ENCODE data around the gene KASH5. TPM values are rescaled to one million over a fixed set of nuclear protein-coding genes. Genes with fewer than 3 reads are reported as not detected.

The KASH5 gene
- total RNA-seq, 2 experiments from 2014 or later: 12.0 to 16.3 TPM

DNA sequence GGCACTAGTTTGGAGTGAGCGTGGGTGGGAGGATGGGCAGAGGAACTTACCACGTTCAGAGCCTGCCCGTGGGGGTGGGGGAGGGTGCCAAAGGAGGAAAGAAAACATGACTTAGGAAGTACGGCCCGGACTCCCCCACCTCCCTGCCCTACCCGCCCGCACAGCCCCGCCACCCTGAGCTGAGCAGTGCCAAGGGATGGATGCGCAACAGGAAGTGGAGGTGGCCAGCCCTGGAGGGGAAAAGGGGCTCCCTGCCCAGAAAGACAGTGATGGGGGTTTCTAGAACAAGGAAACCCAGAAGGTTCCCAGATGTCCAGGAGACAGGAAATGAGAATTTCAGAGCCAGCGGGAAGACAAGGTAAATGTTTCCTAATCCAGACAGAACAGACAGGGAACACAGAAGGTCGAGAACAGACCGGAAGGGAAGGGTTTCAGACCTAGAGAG is 32.1 kb upstream of the KASH5 start:
- CTCF ChIA-PET (ENCODE audit: unreplicated experiment): no interaction called here
- POLR2A ChIA-PET: interaction anchor here (0.6 kb wide), 1 partner anchor 24 kb away, joined by 3 read pairs; no protein-coding TSS in a partner anchor
- Histone ChIP-seq H2AFZ (ENCODE audit: low read length) (peak overlapping the region; percentile 53; the same call in 1 of the 2 replicates), H3K4me2 (ENCODE audit: low read length) (peak overlapping the region; percentile 64), H4K20me1 (ENCODE audit: insufficient read depth, low read length) (no peaks in the 10 kb centered on the region), H3K9me2 (ENCODE audit: insufficient read depth, low read length) (no peaks in the 10 kb centered on the region), H3K36me3 (ENCODE audit: insufficient read depth, low read length) (no peaks in the 10 kb centered on the region), H3K4me3 (ENCODE audit: low read depth, low read length, poor library complexity, severe bottlenecking) (peak overlapping the region; percentile 58), H3K9me3 (ENCODE audit: low read length) (no peaks in the 10 kb centered on the region), H3K27ac (ENCODE audit: low read depth, low read length, poor library complexity, severe bottlenecking) (peak overlapping the region; percentile 61), H3K79me2 (ENCODE audit: insufficient read depth, low read depth, low read length) (no peaks in the 10 kb centered on the region), H3K4me1 (ENCODE audit: insufficient read depth, low read length, poor library complexity, severe bottlenecking) (peaks cover 60% of the 10 kb centered on the region)
- DNase-seq (ENCODE audit: low spot score): no peak
- TF ChIP-seq CTCF (conservative IDR thresholded peaks at IDR 0.05; ENCODE audit: low read length) (no peak), EZH2phosphoT487 (IDR thresholded peaks at IDR 0.05; ENCODE audit: borderline replicate concordance, low read depth, low read length) (no peak)
- intact Hi-C loops (cut with micrococcal nuclease; ENCODE audit: unreplicated experiment): no loop called here
- no TSS peak for BruUV-seq (replicated peaks)

DNA sequence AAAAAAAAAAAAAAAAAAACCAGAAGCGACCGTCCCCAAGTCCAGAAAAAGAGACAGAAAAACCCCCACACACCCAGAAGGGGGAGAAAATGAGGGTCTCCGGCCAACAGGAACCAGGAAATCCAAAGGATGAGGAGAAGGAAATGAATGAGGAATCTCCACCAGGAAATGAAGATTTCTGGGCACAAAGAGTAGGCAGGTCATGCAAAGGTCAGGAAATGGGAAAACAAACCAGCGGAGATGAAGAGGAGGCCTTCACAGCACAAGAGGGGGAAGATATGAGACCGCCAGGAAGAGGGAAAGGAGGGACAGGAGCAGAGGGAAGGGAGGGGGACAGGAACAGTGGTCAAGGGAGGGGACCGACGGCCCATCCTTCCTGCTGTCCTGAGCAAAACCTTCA is 31.7 kb upstream of the KASH5 start:
- peak overlapping the region; percentile 58 for H3K4me3 ChIP-seq (ENCODE audit: low read depth, low read length, poor library complexity, severe bottlenecking)
- no peaks in the 10 kb centered on the region for H3K9me2 ChIP-seq (ENCODE audit: insufficient read depth, low read length)
- BruUV-seq (replicated peaks): no TSS peak
- H4K20me1 ChIP-seq (ENCODE audit: insufficient read depth, low read length): no peaks in the 10 kb centered on the region
- CTCF ChIA-PET (ENCODE audit: unreplicated experiment): no interaction called here
- peak overlapping the region; percentile 64 for H3K4me2 ChIP-seq (ENCODE audit: low read length)
- intact Hi-C loops (cut with micrococcal nuclease; ENCODE audit: unreplicated experiment): no loop called here
- no peaks in the 10 kb centered on the region for H3K9me3 ChIP-seq (ENCODE audit: low read length)
- peak overlapping the region; percentile 53; the same call in 1 of the 2 replicates for H2AFZ ChIP-seq (ENCODE audit: low read length)
- TF ChIP-seq EZH2phosphoT487 (IDR thresholded peaks at IDR 0.05; ENCODE audit: borderline replicate concordance, low read depth, low read length) (no peak), CTCF (conservative IDR thresholded peaks at IDR 0.05; ENCODE audit: low read length) (no peak)
- POLR2A ChIA-PET: interaction anchor here (0.6 kb wide), 1 partner anchor 24 kb away, joined by 3 read pairs; no protein-coding TSS in a partner anchor
- no peak for DNase-seq (ENCODE audit: low spot score)
- peak overlapping the region; percentile 61 for H3K27ac ChIP-seq (ENCODE audit: low read depth, low read length, poor library complexity, severe bottlenecking)
- no peaks in the 10 kb centered on the region for H3K79me2 ChIP-seq (ENCODE audit: insufficient read depth, low read depth, low read length)
- no peaks in the 10 kb centered on the region for H3K36me3 ChIP-seq (ENCODE audit: insufficient read depth, low read length)
- peaks cover 65% of the 10 kb centered on the region for H3K4me1 ChIP-seq (ENCODE audit: insufficient read depth, low read length, poor library complexity, severe bottlenecking)

DNA sequence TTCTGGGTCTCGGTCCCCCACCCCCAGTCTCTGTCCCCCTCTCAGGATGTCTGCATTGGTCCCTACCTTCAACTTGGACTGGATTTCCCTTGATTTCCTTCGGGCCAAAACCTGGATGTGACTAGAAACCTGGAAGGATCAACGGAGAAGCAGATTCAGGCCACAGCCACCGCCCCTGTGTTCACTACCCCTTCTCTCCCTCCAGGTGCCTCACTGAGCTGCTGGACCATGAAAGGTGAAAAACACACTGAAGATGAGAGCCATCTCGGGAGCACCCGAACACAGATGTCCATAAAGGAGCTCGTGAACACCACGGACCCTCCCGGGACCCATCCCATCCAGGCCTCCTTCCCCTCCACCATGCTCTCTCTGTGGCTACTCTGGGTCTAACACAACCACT is 30.9 kb upstream of the KASH5 start:
- Histone ChIP-seq H2AFZ (ENCODE audit: low read length) (peak overlapping the region; percentile 60; the same call in 1 of the 2 replicates), H4K20me1 (ENCODE audit: insufficient read depth, low read length) (no peaks in the 10 kb centered on the region), H3K27ac (ENCODE audit: low read depth, low read length, poor library complexity, severe bottlenecking) (peak overlapping the region; percentile 61), H3K4me3 (ENCODE audit: low read depth, low read length, poor library complexity, severe bottlenecking) (peak overlapping the region; percentile 58), H3K36me3 (ENCODE audit: insufficient read depth, low read length) (no peaks in the 10 kb centered on the region), H3K79me2 (ENCODE audit: insufficient read depth, low read depth, low read length) (no peaks in the 10 kb centered on the region), H3K4me1 (ENCODE audit: insufficient read depth, low read length, poor library complexity, severe bottlenecking) (peaks cover 73% of the 10 kb centered on the region), H3K4me2 (ENCODE audit: low read length) (peak overlapping the region; percentile 64), H3K9me3 (ENCODE audit: low read length) (no peaks in the 10 kb centered on the region), H3K9me2 (ENCODE audit: insufficient read depth, low read length) (no peaks in the 10 kb centered on the region)
- peak; percentile 71 for DNase-seq (ENCODE audit: low spot score)
- BruUV-seq (replicated peaks): no TSS peak
- ChIA-PET CTCF (ENCODE audit: unreplicated experiment) (no interaction called here), POLR2A (interaction anchor here (0.7 to 1.0 kb wide), 3 partner anchors 8 to 52 kb away, joined by 3 to 6 read pairs (median 4); no protein-coding TSS in a partner anchor)
- TF ChIP-seq EZH2phosphoT487 (IDR thresholded peaks at IDR 0.05; ENCODE audit: borderline replicate concordance, low read depth, low read length) (no peak), CTCF (conservative IDR thresholded peaks at IDR 0.05; ENCODE audit: low read length) (peak; percentile 23; the same call in 1 of the 2 replicates)
- intact Hi-C loops (cut with micrococcal nuclease; ENCODE audit: unreplicated experiment): no loop called here

All from OCI-LY7 (cell line).